Vagina (tissue), 2 donors: ENCODE data around the gene ESYT2. TPM values are rescaled to one million over a fixed set of nuclear protein-coding genes. Genes with fewer than 3 reads are reported as not detected.

Experiments
- DNase-seq, 2 donors: peaks; one replicate each; pipeline ENCODE4 v3.0.0-alpha.2; 2017; ENCODE audit errors: extremely low spot score in 2 of 2
- H3K27ac ChIP-seq: fragments of 200-600 bp; sonication (generic); one replicate; pipeline ENCODE4 v1.5.1; 2019
- H3K27me3 ChIP-seq: fragments of 200-600 bp; sonication (generic); one replicate; pipeline ENCODE4 v1.5.1; 2019
- H3K36me3 ChIP-seq, 2 donors: fragments of 200-600 bp; sonication (generic); one replicate each; pipeline ENCODE4 v1.5.1; 2017 to 2019
- H3K4me1 ChIP-seq: fragments of 200-600 bp; sonication (generic); one replicate; pipeline ENCODE4 v1.5.1; 2019
- H3K4me3 ChIP-seq, 2 donors: fragments of 200-600 bp; sonication (generic); 1 replicate in 1 of 2; 2 replicates in 1 of 2; pipeline ENCODE4 v1.5.1; 2016 to 2019
- H3K9me3 ChIP-seq: fragments of 200-600 bp; sonication (generic); one replicate; pipeline ENCODE4 v1.5.1; 2019
- CTCF ChIP-seq, 3 experiments: fragments of 450-650 bp in 2 of 3; fragments of 200-600 bp in 1 of 3; sonication (generic) in 1 of 3; IDR thresholded peaks; one replicate each; pipeline ENCODE4 v1.5.1; 2017 to 2019; ENCODE audit warnings: antibody characterized with exemption in 3 of 3, mild to moderate bottlenecking in 2 of 3, moderate library complexity in 2 of 3
- POLR2A ChIP-seq, 2 donors: fragments of 450-650 bp; IDR thresholded peaks; one replicate each; pipeline ENCODE4 v1.6.1; 2017; ENCODE audit warnings: antibody characterized with exemption in 2 of 2, mild to moderate bottlenecking in 2 of 2, moderate library complexity in 2 of 2
- POLR2AphosphoS5 ChIP-seq, 2 donors: sonication (generic); formaldehyde crosslinking; IDR thresholded peaks; one replicate each; pipeline ENCODE4 v1.9.0; 2017; ENCODE audit warnings: antibody characterized with exemption in 2 of 2, mild to moderate bottlenecking in 2 of 2, low read depth in 1 of 2; ENCODE audit not compliant: insufficient read depth in 1 of 2
- intact Hi-C: fragments of 100-400 bp; cut with DNase I; formaldehyde crosslinking; loops from one replicate; pipeline ENCODE4 v1.15.1; 2023
- total RNA-seq: library from RNA; depleted of rRNA; stranded (reverse); fragments of >200 nt; gene quantifications from one replicate; pipeline ENCODE4 v1.2.3, GENCODE V29; 2016

The ESYT2 gene
- total RNA-seq, 1 donor from 2014 or later, result 82.5 TPM

DNA sequence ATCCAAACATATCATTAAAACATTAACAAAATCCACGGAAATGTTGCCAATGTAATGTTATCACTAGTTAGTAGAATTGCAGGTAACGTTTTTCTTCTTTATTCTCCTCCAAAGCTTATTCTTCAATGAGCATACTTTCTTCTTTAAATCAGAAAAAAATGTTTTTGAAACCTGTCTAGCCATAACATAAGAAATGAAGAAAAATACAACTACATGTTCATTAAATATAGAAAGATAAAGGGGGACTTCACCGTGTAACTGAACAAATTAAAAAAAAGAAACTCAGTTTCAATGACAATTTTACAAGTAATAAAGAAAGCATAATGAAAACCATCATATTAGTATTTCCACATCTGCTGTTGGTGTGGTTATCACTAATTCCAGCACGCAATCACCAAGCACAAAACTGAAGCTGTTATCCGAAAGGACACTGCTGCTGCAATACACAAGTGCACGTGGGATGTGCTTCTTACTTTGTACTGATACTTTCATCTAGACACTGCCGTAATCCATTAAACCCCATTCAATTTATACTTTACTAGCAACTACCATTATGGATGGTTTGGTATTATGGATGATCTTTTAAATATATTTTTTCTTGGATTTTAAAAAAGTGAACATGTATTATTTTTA lies 9.6 kb downstream of the ESYT2 start:
- no peak for TF ChIP-seq POLR2AphosphoS5 (IDR thresholded peaks at IDR 0.05; ENCODE audit: insufficient read depth in 1 of 2, low read depth in 1 of 2)
- TF ChIP-seq CTCF (IDR thresholded peaks at IDR 0.05), result no peak
- no peak for TF ChIP-seq POLR2A (IDR thresholded peaks at IDR 0.05)
- no peak for DNase-seq
- no peaks in the 10 kb centered on the region for H3K36me3 ChIP-seq
- H3K9me3 ChIP-seq, result no peaks in the 10 kb centered on the region
- peaks cover 74% of the 10 kb centered on the region for H3K4me1 ChIP-seq
- no peaks in the 10 kb centered on the region for H3K27me3 ChIP-seq
- intact Hi-C loops, result no loop called here
- no peak overlapping the region for H3K27ac ChIP-seq
- H3K4me3 ChIP-seq, result no peak overlapping the region

- Histone ChIP-seq H3K4me1 (peaks cover 77% of the 10 kb centered on the region), H3K4me3 (peak overlapping the region; percentile 17 to 37), H3K27ac (peak overlapping the region; percentile 92), H3K27me3 (no peaks in the 10 kb centered on the region), H3K36me3 (no peaks in the 10 kb centered on the region), H3K9me3 (no peaks in the 10 kb centered on the region)
- intact Hi-C loops, result no loop called here
- TF ChIP-seq POLR2AphosphoS5 (IDR thresholded peaks at IDR 0.05; ENCODE audit: insufficient read depth in 1 of 2, low read depth in 1 of 2), result peak; percentile 38 to 72
- TF ChIP-seq POLR2A (IDR thresholded peaks at IDR 0.05), result no peak
- DNase-seq, result no peak
Observed at GRCh38 chr7:158818325-158819213, 10.7 kb downstream of the ESYT2 start.

DNA sequence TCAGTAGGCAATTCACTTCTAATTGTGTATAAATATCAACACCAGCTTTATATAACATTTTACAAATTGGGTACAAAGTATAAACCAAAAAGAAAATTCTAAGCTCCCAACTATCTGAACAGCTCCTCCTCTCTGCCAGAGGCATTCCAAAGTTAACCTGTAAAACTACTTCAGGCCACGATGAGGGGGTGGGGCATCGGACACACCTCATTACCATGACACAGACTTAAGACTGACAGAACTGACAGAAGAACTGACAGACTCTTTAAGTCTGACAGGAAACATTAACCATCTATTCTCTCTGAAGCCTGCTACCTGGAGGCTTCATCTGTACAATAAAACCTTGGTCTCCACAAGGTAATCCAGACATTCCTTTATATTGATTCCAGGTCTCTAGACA lies 12.3 kb downstream of the ESYT2 start:
- no peaks in the 10 kb centered on the region for H3K9me3 ChIP-seq
- H3K27me3 ChIP-seq, result no peaks in the 10 kb centered on the region
- H3K27ac ChIP-seq, result peak overlapping the region; percentile 92
- no peak for TF ChIP-seq POLR2A (IDR thresholded peaks at IDR 0.05)
- TF ChIP-seq CTCF (IDR thresholded peaks at IDR 0.05), result no peak
- TF ChIP-seq POLR2AphosphoS5 (IDR thresholded peaks at IDR 0.05; ENCODE audit: insufficient read depth in 1 of 2, low read depth in 1 of 2), result peak in 1 of 2 donors; percentile 59
- intact Hi-C loops, result no loop called here
- no peak for DNase-seq
- H3K36me3 ChIP-seq, result no peaks in the 10 kb centered on the region
- peaks cover 77% of the 10 kb centered on the region for H3K4me1 ChIP-seq
- H3K4me3 ChIP-seq, result no peak overlapping the region

DNA sequence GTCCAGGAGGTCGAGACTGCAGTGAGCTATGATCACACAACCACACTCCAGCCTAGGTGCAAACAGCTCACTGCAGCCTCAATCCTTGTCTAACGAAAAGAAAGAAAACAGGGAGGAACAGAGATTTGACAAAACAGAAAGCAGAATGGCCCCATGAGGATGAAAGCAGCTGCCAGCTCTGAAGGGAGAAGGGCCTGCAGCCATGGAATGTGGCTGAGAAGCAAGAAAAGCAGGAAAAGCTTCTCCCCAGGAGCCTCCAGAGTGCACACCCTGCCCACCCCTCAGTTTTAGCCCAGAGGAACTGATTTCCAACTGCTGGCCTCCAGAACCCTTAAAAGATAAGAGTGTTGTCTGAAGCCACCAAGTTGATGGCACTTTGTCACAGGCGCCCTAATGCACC lies 13.0 kb downstream of the ESYT2 start:
- H3K9me3 ChIP-seq, result no peaks in the 10 kb centered on the region
- H3K36me3 ChIP-seq, result no peaks in the 10 kb centered on the region
- H3K27ac ChIP-seq, result peak overlapping the region; percentile 92
- no peak for DNase-seq
- TF ChIP-seq POLR2AphosphoS5 (IDR thresholded peaks at IDR 0.05; ENCODE audit: insufficient read depth in 1 of 2, low read depth in 1 of 2) (no peak), CTCF (IDR thresholded peaks at IDR 0.05) (no peak), POLR2A (IDR thresholded peaks at IDR 0.05) (no peak)
- H3K4me3 ChIP-seq, result no peak overlapping the region
- intact Hi-C loops, result no loop called here
- H3K4me1 ChIP-seq, result peaks cover 77% of the 10 kb centered on the region
- H3K27me3 ChIP-seq, result no peaks in the 10 kb centered on the region

- H3K9me3 ChIP-seq, result no peaks in the 10 kb centered on the region
- H3K4me1 ChIP-seq, result peaks cover 77% of the 10 kb centered on the region
- intact Hi-C loops, result no loop called here
- no peak for DNase-seq
- H3K4me3 ChIP-seq, result no peak overlapping the region
- H3K36me3 ChIP-seq, result no peaks in the 10 kb centered on the region
- TF ChIP-seq POLR2AphosphoS5 (IDR thresholded peaks at IDR 0.05; ENCODE audit: insufficient read depth in 1 of 2, low read depth in 1 of 2) (no peak), CTCF (IDR thresholded peaks at IDR 0.05) (no peak), POLR2A (IDR thresholded peaks at IDR 0.05) (no peak)
- peak overlapping the region; percentile 92 for H3K27ac ChIP-seq
- H3K27me3 ChIP-seq, result no peaks in the 10 kb centered on the region
Observed at GRCh38 chr7:158815800-158816128, 13.5 kb downstream of the ESYT2 start.
